ENCODE data around the gene KLHL26. TPM values are rescaled to one million over a fixed set of nuclear protein-coding genes. Genes with fewer than 3 reads are reported as not detected.

KLHL26 gene
- total RNA-seq, 1 donor from 2014 or later, result 1.4 TPM

DNA sequence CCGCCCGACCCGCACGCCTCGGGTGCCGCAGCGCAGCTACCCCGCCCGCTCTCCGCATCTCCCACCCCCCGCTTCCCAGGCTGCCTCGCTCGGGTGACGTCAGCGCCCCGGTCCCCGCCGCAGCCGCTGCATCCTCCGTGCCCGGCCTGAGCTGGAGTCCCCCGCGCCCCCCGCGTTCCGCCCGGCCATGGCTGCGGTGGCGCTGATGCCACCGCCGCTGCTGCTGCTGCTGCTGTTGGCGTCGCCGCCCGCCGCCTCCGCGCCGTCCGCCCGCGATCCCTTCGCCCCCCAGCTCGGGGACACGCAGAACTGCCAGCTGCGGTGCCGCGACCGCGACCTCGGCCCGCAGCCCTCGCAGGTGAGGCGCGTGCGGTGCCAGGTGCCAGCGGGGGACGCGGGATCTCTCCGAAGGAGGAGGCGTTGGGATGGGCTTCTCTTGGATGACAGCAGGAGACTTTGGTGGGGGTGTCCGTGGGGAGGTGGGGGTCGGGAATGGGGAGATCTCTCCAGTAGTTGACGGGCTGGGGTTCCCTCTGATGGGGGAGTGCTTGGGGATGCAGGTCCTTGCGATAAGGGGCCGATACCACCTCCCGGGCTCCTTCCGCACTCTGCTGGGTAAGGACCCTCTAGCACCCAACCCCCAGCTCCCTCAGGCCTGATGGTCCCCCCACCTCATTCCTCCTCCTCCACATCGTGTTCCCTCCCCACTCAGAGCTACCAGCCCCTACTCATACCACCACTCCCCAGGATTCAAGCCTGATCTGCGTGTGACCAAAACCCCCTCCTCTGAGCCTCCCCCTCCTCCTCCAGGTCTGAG lies 23.8 kb upstream of the KLHL26 start, which contains the start of gene TMEM59L:
TSS of gene TMEM59L (plus strand) at position 99 of the 817 bp plus-strand sequence. CDS start at position 188, 89 bp downstream.
- DNase-seq (ENCODE audit: low read depth in 2 of 2), result no peak

DNA sequence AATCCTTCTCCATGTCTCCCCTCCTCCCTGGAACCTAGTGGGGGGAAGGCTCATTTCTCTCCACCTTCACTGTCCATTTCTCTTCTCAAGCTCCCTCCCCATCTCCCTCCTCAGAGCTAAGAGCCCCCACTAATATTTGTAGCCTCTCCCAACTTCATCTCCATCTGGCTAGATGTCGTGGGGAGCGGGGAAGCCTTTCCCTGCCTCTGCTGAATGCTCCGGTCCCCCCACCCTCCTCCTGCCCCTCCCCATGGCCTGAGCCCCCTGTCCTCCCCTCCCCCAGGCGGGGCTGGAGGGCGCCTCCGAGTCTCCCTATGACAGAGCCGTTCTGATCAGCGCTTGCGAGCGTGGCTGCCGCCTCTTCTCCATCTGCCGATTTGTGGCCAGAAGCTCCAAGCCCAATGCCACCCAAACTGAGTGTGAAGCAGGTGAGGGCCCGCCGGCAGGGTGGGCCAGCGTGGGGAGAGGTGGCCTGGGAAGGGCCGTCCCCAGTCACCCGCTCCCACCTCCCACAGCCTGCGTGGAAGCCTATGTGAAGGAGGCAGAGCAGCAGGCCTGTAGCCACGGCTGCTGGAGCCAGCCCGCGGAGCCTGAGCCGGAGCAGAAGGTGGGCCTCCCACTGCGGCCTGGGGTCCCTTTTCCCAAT lies 23.1 kb upstream of the KLHL26 start:
- no peak for DNase-seq (ENCODE audit: low read depth in 2 of 2)

DNA sequence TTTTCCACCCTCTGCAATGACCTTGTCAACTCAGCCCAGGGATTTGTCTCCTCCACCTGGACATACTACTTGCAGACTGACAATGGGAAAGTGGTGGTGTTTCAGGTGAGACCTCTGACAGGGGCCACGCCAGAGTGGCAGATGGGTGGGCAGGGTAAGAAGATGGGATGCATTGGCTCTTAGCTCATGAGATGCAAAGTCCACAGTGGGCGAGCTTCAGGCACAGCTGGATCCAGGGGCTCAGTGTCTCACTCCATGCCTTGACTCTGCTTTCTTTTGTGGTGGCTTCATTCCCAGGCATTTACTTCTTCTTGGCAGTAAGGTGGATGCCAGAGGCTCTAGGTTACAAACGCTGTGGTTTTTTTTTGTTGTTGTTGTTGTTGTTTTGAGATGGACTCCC lies 20.8 kb upstream of the KLHL26 start:
- DNase-seq (ENCODE audit: low read depth in 2 of 2), result no peak

DNA sequence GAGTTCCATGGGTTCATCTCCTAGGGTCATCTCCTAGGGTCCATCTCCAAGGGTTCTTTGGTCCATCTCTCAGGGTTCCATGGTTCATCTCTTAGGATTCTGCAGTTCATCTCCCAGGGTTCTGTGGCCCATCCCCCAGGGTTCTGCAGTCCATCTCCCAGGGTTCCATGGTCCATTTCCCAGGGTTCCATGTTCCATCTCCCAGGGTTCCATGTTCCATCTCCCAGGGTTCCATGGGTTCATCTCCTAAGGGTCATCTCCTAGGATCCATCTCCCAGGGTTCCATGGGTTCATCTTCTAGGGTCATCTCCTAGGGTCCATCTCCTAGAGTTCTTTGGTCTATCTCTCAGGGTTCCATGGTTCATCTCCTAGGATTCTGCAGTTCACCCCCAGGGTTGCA lies 19.3 kb upstream of the KLHL26 start:
- no peak for DNase-seq (ENCODE audit: low read depth in 2 of 2)

DNA sequence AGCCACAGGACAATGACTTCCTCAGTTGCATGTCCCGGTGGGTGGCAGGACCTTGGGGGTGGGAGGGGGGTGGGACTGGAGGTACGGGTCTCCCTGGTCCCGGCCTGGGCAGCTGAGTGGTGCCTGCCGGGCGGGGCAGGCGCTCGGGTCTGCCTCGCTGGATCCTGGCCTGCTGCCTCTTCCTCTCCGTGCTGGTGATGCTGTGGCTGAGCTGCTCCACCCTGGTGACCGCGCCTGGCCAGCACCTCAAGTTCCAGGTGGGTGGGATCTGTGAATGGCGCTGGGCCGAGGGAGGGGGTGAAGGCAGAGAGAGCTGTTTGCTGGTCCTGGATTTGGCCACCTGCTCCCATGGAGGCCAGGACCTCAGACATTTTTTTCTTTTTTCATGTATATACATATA lies 18.6 kb upstream of the KLHL26 start:
- no peak for DNase-seq (ENCODE audit: low read depth in 2 of 2)

DNA sequence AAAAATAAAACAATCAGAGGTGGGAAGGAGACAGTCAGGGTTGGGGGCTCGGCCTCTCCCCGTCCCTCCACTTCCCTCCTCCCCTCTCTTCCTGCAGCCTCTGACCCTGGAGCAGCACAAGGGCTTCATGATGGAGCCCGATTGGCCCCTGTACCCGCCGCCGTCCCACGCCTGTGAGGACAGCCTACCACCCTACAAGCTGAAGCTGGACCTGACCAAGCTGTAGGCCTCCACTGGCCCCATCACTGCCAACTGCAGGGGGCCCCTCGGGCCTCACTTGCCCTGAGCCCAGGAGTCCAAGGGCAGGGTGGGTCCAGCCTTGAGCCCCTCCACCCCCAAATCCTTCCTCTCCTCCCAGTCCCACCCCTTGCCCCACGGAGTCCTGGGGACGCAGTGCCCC lies 16.5 kb upstream of the KLHL26 start:
- no peak for DNase-seq (ENCODE audit: low read depth in 2 of 2)

DNA sequence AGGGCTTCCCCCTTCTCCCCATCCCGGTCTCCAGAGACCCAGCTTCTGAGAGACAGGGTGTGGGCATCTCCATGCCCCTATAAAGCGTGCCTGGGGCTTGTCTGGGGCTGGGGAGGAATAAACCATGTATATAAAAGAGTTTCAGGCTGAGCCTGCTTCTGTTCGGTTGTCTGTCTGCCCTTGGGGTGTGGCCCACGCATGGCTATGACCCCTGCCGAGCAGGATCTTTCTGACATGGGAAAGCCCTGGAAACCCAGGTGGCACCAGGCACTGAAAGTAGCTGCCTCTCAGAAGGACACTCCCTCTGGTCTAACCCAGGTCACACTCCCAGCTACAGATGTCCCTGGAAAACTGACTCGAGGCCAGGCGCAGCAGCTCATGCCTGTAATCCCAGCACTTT lies 15.9 kb upstream of the KLHL26 start:
- no peak for DNase-seq (ENCODE audit: low read depth in 2 of 2)

DNA sequence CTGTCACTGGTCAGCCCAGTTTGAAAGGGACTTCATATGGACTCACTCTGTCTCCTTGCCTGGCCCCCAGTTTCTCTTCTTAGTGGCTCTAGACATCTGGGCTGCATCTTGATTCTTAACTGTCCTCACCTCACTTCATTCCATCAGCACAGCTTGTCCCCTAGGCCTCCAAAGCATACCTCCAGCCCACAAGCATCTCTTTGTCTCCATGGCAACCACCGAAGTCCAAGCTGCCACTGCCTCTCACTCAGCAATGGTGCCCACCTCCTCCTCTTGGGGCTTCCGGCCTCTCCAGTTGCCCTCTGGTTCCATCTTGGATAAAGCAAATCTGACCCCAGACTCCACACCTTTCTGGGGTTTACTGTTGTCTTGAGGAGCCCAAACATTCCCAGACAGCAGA lies 9.9 kb upstream of the KLHL26 start:
- no peak for DNase-seq (ENCODE audit: low read depth in 2 of 2)

DNA sequence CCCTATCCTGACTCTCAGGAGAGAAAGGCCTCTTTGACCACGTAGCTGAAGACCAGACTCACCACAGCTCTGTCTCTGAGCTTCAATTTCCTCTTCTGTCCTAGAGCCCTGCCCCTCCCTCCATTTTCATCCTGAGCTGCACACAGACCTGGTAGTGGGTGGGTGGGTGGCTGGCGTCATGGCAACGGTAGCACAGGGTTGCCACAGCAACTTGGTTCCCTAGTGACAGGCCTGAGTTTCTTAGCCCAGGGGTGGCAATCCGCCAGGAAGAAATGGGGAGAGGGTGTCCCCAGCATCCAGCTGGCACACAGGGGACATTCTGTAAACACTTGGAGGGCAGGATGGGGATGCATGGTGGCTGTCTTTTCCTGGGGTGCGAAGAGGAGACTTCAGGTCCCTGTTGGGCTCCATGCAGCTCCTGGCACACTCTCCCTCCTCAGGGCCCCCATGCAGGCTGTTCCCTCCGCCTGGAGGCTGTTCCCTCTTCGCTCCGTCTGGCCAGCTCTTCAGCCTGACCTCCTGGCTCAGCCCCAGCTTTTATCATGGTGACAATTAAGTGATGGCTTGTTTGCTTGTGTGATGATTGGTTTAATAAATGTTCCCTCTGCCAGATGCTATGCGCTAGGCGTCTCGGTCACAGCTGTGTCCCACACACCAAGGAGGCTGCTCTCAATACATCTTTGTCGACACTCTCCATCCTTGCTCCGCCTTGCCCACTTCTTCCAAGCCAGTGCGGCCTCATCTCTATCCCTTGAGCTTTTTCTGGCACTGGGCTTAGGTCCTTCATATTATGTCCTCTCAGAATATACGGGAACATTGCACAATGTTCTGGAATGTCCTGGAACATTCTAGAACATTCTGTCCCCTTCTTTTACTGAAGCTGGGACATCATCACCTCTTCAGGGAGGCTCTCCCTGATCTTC lies 7.4 kb upstream of the KLHL26 start:
- peak in 1 of 2 donors; percentile 24 for DNase-seq (ENCODE audit: low read depth in 2 of 2)

DNA sequence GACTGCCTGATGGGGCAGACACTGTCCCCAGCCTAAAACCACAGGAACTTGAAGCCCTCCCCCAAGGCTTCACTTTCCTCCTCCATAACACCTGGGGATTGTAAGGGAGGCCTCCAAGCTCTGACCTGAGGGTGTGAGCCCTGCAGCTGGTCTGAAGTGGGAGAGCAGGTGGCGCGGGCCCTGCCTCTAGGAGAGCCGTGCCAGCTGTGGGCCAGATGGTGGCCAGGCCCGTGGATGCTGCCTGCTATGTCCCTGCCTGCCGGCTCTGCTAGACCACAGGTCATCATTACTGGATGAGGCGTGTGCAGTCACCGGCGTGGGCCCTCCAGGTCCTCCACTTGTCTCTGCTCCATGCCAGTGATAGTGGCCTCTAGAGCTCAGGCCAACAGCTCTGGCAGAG lies 3.5 kb upstream of the KLHL26 start:
- DNase-seq (ENCODE audit: low read depth in 2 of 2), result no peak

DNA sequence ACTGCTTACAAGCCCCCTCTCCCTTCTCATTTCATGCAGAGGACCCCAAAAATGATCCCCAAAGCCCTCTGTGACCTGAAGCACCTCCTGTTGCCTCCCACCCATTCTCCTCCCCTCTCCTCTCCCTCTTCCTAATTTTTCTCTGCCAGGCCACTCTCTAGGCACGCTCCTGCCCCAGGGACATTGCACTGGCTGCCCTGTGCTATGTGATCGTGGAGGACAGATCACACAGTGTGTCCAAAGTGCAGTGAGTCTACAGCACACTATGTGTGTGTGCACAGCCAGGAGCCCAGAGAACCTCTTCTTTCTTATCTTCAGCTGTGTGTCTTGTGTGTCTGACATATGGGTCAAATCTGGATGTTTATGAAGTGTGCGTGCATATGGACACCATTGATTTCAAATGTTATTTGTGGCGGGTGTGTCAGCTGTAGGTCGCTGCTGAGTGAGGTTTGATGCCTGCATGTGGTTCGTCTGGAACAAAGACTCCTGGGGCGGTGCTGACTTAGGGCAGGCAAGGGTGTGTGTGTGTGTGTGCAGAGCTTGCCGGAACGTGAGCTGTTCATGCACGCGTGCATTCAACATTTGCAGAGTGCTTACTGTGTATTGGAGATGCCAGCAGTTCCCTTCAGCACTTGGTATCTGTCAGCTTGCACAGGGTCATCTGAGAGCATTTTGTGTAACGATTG lies 2.1 kb upstream of the KLHL26 start:
- no peak for DNase-seq (ENCODE audit: low read depth in 2 of 2)

DNA sequence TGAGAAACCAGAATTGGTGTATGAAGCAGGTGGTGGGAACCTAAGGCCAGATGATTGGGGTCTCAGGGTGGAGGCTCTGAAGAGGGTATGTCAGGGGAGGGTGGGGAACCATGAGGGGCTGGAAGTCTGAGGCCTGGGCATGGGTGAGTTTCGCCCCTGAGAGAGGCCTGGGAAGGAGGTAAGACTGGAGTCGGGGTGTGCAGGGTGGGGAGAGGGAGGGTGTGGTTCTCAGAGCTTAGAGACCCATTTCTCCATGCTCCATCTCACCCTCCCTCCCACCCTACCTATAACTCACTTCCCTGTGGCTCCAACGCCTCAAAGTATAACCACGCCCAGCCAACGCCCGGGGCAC lies 1.0 kb upstream of the KLHL26 start:
- DNase-seq (ENCODE audit: low read depth in 2 of 2), result no peak

DNA sequence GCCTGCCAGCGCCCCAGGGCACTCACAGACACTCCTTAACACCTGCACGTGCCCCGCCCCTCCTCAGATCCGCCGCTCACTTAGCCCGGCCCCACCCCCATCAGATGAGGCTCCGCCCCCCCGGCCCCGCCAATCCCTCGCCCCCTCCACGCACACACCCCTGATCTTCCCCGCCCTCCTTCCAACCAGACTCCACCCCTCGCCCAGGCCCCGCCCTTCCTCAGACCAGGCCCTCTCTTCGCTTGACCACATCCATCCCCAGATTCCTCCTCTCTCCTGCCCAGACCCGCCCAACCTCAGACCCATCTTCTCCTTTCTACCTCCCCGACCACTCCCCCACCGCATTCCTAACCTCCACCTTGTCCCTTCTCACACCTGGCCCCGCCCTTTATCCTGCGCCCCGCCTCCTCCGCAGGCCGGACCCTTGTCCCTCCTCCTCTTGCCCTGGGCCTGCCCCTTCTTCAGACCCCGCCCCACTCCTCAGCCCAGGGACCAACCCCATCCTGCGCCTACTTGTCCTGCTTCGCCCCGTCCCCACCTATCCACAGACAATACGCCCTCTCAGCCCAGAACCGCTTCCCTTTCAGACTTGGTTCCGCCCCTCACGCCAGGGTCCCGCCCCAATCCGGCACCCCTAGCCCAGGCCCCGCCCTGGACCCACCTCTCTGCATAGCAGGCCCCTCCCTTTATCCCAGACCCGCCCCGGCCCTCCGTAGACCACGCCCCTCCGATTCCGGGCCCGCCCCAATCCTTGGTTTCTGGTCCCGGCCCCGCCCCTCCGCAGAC lies 452 bp upstream of the KLHL26 start:
- DNase-seq (ENCODE audit: low read depth in 2 of 2), result peak; percentile 75 to 97

DNA sequence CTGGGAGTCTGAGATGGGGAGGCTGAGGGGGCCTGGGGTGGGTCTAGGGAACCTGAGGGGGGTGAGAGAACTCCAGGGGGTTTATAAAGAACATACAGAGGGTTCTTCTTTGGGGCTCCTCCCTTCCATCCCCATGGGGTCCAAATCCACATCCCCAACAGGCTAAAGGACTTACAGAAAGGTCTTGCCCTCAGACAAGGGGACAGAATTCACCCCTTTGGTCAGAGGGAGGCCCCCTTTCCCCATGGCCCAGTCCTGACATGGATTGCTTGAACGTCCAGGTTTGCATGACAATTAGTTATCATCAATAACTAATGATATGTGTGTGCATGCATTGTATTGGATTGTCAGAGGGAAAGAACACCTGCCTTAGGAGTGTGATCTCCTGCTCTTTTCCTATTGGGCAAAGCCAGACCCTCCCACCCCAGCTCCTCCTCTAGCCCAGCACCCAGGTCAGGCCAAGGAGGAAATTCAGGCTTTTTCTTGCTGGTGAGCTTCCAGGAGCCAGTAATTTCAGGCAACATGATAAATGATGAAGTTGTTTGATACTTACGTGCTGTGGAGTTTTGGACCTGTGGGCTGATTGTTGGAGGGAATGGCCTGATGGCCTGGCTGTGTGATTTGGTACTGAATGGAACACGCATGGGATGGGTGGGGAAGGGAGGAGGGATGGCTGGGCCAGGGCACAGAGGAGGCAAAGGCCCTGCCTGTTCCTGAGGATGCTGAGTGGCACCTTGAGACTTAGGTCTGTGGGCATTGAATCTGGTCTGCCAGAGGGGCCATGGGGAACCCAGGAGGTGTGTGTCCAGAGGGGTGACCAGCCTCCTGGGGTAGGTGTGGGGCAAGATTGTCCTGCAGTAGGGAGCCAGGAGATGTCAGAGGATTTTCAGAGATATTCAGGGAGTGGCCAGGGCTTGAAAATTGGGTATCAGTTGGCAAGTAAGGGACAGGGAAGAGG lies 1.1 kb downstream of the KLHL26 start:
- DNase-seq (ENCODE audit: low read depth in 2 of 2), result no peak

DNA sequence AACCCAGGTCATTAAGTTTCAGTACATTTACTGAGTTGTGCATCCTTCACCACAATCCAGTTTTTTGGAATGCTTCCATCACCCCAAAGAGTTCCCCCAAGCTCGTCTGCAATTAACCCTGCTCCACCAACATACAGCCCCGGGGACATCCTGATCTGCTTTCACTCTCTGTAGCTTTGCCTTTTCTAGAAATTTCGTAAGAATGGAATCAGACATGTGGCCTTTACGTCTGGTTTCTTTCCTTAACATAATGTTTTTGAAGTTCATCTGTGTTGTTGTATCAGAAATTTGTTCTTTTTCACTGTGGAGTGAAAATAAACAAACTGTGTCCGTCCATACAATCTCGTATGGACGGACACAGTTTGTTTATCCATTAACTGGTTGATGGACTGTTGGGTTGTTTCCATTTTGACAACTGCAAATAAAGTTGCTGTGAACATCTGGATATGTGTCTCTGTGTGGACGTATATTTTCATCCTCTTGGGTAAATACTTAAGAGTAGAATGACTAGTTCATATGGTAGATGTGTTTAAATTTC lies 2.9 kb downstream of the KLHL26 start:
- no peak for DNase-seq (ENCODE audit: low read depth in 2 of 2)

DNA sequence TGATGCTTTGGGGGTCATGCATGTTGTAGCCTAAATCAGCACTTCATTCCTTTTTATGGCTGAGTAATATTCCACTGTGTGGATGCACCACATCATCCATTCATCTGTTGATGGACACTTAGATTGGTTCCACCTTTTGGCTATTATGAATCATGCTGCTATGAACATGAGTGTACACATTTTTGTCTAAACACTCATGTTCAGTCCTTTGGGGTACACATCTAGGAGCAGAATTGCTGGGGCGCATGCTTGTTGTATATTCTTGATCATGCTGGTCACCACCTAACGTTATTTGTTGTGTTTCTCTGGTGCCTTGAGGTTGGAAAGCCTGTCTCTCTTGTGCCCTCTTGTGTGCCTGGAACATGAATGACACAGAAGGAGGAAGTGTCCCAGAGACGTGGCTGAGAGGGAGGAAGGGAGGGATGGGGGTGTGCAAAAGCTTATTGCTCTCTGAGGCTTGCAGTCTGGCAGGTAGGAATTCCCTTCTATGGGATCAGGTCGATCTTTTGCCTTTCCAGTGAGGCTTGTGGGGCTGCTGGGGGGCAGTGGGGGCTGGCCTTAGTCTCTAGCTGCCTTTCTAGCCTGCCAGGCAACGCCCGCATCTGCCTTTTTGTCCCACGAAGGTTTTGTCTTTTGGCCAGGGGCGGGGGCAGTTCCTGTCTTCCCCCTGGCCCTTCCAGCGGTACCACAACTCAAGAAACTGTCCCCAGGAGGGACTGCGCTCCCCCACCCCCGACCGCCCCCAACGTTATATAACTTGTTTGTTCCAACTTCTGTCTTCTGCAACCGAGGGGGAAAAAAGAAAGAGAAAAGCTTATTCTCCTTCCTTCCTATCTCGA lies 7.6 kb downstream of the KLHL26 start:
- DNase-seq (ENCODE audit: low read depth in 2 of 2), result no peak

DNA sequence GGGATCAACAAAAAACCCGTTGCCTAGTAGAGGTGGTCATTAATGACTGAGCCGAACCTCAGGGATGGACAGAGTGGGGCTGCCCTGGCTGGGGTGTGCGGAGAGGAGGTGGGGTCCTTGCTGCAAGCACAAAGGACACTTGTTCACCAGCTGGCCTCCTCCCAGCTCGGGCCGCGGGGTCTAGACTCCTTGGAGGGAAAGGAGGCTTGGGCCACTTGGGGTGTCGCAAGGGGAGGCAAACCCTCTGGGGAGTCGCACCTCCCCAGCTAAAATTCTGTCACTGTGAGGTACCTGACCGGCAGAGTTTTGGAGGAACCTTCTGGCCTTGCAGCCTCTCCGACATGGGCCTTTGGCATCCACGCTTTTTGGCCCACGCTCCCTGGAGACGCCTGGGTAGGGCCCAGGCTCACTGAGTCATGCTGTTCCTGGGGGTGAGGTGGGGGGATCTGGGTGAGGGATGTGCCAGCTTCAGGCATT lies 8.2 kb downstream of the KLHL26 start:
- no peak for DNase-seq (ENCODE audit: low read depth in 2 of 2)

All from dermis microvascular lymphatic vessel endothelial cell (primary cell).